B cell (primary cell): Measurements from ENCODE around the gene RASGRP2. TPM values are rescaled to one million over a fixed set of nuclear protein-coding genes. Genes with fewer than 3 reads are reported as not detected.
A peak's percentile ranks its signal among the peaks of the same experiment; 100 is the strongest.

Source experiments
- ATAC-seq: fragments of 200-7000 bp; cut with Tn5 transposase; one replicate; pipeline ENCODE4 v1.10.0; 2021; ENCODE audit warnings: low read depth, mild to moderate bottlenecking, moderate number of reproducible peaks, moderate library complexity
- CTCF ChIA-PET: fragments of 350-600 bp; sonication (Branson Sonifier 250); formaldehyde crosslinking; loops from one replicate; lab custom pipeline; 2021; ENCODE audit warnings: antibody characterized with exemption, inconsistent platforms; lab: Charles Lee
- POLR2A ChIA-PET: fragments of 350-600 bp; sonication (Branson Sonifier 250); formaldehyde crosslinking; loops from one replicate; lab custom pipeline; 2021; ENCODE audit warnings: antibody characterized with exemption; lab: Charles Lee
- DNase-seq: peaks from one replicate; pipeline ENCODE4 v3.0.0; 2013
- H2AFZ ChIP-seq: 2 replicates; pipeline ENCODE4 v1.6.1; 2012; ENCODE audit warnings: mild to moderate bottlenecking, low read depth, low read length; ENCODE audit not compliant: insufficient read depth, poor library complexity, severe bottlenecking
- H3K27ac ChIP-seq, 2 donors: 1 replicate in 1 of 2; 2 replicates in 1 of 2; pipeline ENCODE4 v1.5.1; 2012 to 2013; ENCODE audit warnings: low read length in 2 of 2, mild to moderate bottlenecking in 2 of 2, moderate library complexity in 1 of 2
- H3K27me3 ChIP-seq, 4 experiments: fragments of 200-600 bp in 1 of 4; sonication (generic) in 1 of 4; replicated peaks in 1 of 4; 1 replicate in 2 of 4; 2 replicates in 2 of 4; pipeline versions ENCODE4 v1.6.1 to v1.7.0; 2013 to 2016; ENCODE audit warnings: low read length in 3 of 4, mild to moderate bottlenecking in 2 of 4, mixed read lengths in 1 of 4, moderate library complexity in 1 of 4; ENCODE audit not compliant: insufficient read depth in 4 of 4, control insufficient read depth in 3 of 4; ENCODE audit errors: control extremely low read depth in 1 of 4
- H3K36me3 ChIP-seq, 2 experiments: replicated peaks in 1 of 2; 1 replicate in 1 of 2; 2 replicates in 1 of 2; pipeline versions ENCODE4 v1.6.1 to v1.7.1; 2013; ENCODE audit warnings: low read length in 1 of 2; ENCODE audit not compliant: insufficient read depth in 2 of 2, control insufficient read depth in 1 of 2; ENCODE audit errors: control extremely low read depth in 1 of 2, extremely low read depth in 1 of 2
- H3K4me1 ChIP-seq, 2 donors: fragments of 200-600 bp in 1 of 2; sonication (generic) in 1 of 2; 1 replicate in 1 of 2; 2 replicates in 1 of 2; pipeline versions ENCODE4 v1.5.1 to v1.6.1; 2013 to 2017; ENCODE audit warnings: low read length in 2 of 2; ENCODE audit not compliant: control insufficient read depth in 2 of 2, insufficient read depth in 2 of 2
- H3K4me2 ChIP-seq: replicated peaks from 2 replicates; pipeline ENCODE3; 2012; ENCODE audit warnings: mild to moderate bottlenecking, low read depth, low read length; ENCODE audit not compliant: poor library complexity, severe bottlenecking
- H3K4me3 ChIP-seq, 5 experiments: fragments of 200-600 bp in 1 of 5; sonication (generic) in 1 of 5; 1 replicate in 3 of 5; 2 replicates in 2 of 5; pipeline versions ENCODE4 v1.5.1 to v1.7.0; 2011 to 2016; ENCODE audit warnings: low read length in 4 of 5, mild to moderate bottlenecking in 4 of 5, low read depth in 2 of 5, control low read depth in 1 of 5, moderate library complexity in 1 of 5; ENCODE audit not compliant: insufficient read depth in 1 of 5; ENCODE audit errors: control extremely low read depth in 1 of 5, extremely low read depth in 1 of 5
- H3K79me2 ChIP-seq: fragments of 200-600 bp; sonication (generic); one replicate; pipeline ENCODE4 v1.6.0; 2016; ENCODE audit warnings: low read length; ENCODE audit not compliant: control insufficient read depth, insufficient read depth
- H3K9ac ChIP-seq: fragments of 200-600 bp; sonication (generic); 2 replicates; pipeline ENCODE4 v1.6.1; 2017; ENCODE audit warnings: mild to moderate bottlenecking, low read length, moderate library complexity
- H3K9me3 ChIP-seq, 3 donors: one replicate each; pipeline versions ENCODE4 v1.6.1 to v1.7.1; 2013; ENCODE audit warnings: low read length in 2 of 3; ENCODE audit not compliant: control insufficient read depth in 2 of 3, insufficient read depth in 1 of 3; ENCODE audit errors: control extremely low read depth in 1 of 3
- H4K20me1 ChIP-seq: 2 replicates; pipeline ENCODE4 v1.6.0; 2012; ENCODE audit warnings: mild to moderate bottlenecking, low read length; ENCODE audit not compliant: insufficient read depth, control insufficient read depth, poor library complexity, severe bottlenecking
- H3K27ac Mint-ChIP-seq: one replicate; pipeline ENCODE4 v1.8.0; 2021; ENCODE audit warnings: mixed read lengths
- H3K27me3 Mint-ChIP-seq: one replicate; pipeline ENCODE4 v1.8.0; 2021; ENCODE audit warnings: mixed read lengths
- H3K4me1 Mint-ChIP-seq: one replicate; pipeline ENCODE4 v1.8.0; 2021; ENCODE audit warnings: mixed read lengths
- H3K4me3 Mint-ChIP-seq: one replicate; pipeline ENCODE4 v1.8.0; 2021; ENCODE audit warnings: mixed read lengths
- H3K9me3 Mint-ChIP-seq: one replicate; pipeline ENCODE4 v1.8.0; 2022; ENCODE audit warnings: mixed read lengths; ENCODE audit not compliant: insufficient read depth
- CTCF ChIP-seq: fragments of 200-600 bp; IDR thresholded peaks from one replicate; pipeline ENCODE4 v1.8.0; 2022; ENCODE audit warnings: antibody characterized with exemption, mild to moderate bottlenecking
- EZH2 ChIP-seq: IDR thresholded peaks from 2 replicates; pipeline ENCODE4 v1.6.1; 2012; ENCODE audit warnings: borderline replicate concordance, low read depth, mild to moderate bottlenecking, moderate library complexity, low read length; ENCODE audit not compliant: insufficient read depth, poor library complexity, severe bottlenecking
- WGBS: methylation state at CpG from one replicate; pipeline ENCODE4 v1.1.5; 2013; ENCODE audit warnings: missing lambda C conversion rate; ENCODE audit not compliant: insufficient coverage; 5-methylcytosine and 5-hydroxymethylcytosine counted together
- intact Hi-C: fragments of 100-400 bp; cut with micrococcal nuclease; formaldehyde crosslinking; loops from one replicate; pipeline ENCODE4 v1.10.0; 2022
- polyA plus RNA-seq: library from polyadenylated mRNA; depleted of rRNA; stranded (reverse); fragments of >200 nt; gene quantifications from 2 replicates; pipeline ENCODE4 v1.2.3, GENCODE V29; 2012
- total RNA-seq, 2 donors: library from RNA; stranded (reverse); fragments of 120-200 nt in 1 of 2; gene quantifications; 1 replicate in 1 of 2; 2 replicates in 1 of 2; pipeline versions ENCODE4 v1.2.3 to v1.2.4, GENCODE V29; 2013 to 2022

RASGRP2 gene
- total and polyA plus RNA-seq, 2 donors (not counting 1 experiment from before 2014, with no cell fraction given) = 628 to 1,139 TPM

GRCh38 chr11:64721359-64721699, 22.6 kb downstream of the RASGRP2 start:
- Histone ChIP-seq H3K4me2 (no peak overlapping the region), H2AFZ (no peak overlapping the region), H3K4me3 (no peak overlapping the region), H3K9ac (no peak overlapping the region), H3K27me3 (peaks cover 0 to 56% (median 14%) of the 10 kb centered on the region in 4 experiments), H3K36me3 (peaks cover 0 to 3% of the 10 kb centered on the region in 2 experiments), H3K9me3 (peaks cover 0 to 2% (median 0%) of the 10 kb centered on the region in 3 donors), H3K79me2 (no peaks in the 10 kb centered on the region), H3K27ac (no peak overlapping the region), H3K4me1 (peaks cover 13 to 23% of the 10 kb centered on the region in 2 donors), H4K20me1 (peaks cover 26% of the 10 kb centered on the region)
- POLR2A ChIA-PET = no interaction called here
- no peak for TF ChIP-seq EZH2
- TF ChIP-seq CTCF = no peak
- no CpG with 5 or more reads among the region's 3 CpGs for WGBS
- CTCF ChIA-PET = interaction anchor here (3.2 kb wide), 1 partner anchor 33 kb away, joined by 15 read pairs; no protein-coding TSS in a partner anchor
- ATAC-seq (no peak), DNase-seq (no peak)
- intact Hi-C loops = loop anchor here (5.0 kb wide), 1 partner anchor 274 kb away; no protein-coding TSS in a partner anchor
- H3K4me1 Mint-ChIP-seq = peaks cover 24% of the 10 kb centered on the region
- H3K4me3 Mint-ChIP-seq = no peak overlapping the region
- H3K27ac Mint-ChIP-seq = no peak overlapping the region
- H3K9me3 Mint-ChIP-seq = no peaks in the 10 kb centered on the region
- H3K27me3 Mint-ChIP-seq = peaks cover 48% of the 10 kb centered on the region

GRCh38 chr11:64720640-64721358, 23.1 kb downstream of the RASGRP2 start:
- no peak overlapping the region for H3K4me3 Mint-ChIP-seq
- intact Hi-C loops = loop anchor here (5.0 kb wide), 1 partner anchor 273 kb away; no protein-coding TSS in a partner anchor

More at GRCh38 chr11:64720640-64721358, 23.1 kb downstream of the RASGRP2 start:
- peaks cover 13 to 23% of the 10 kb centered on the region in 2 donors for H3K4me1 ChIP-seq
- Mint-ChIP-seq H3K27ac (peak overlapping the region; percentile 28), H3K27me3 (peaks cover 53% of the 10 kb centered on the region), H3K9me3 (no peaks in the 10 kb centered on the region), H3K4me1 (peaks cover 24% of the 10 kb centered on the region)
- H3K27me3 ChIP-seq = peaks cover 0 to 60% (median 14%) of the 10 kb centered on the region in 4 experiments
- TF ChIP-seq EZH2 (no peak), CTCF (no peak)
- ChIA-PET CTCF (interaction anchor here (3.2 kb wide), 1 partner anchor 32 kb away, joined by 15 read pairs; no protein-coding TSS in a partner anchor), POLR2A (no interaction called here)
- WGBS = 93% methylated on average over 10 of the region's 12 CpGs
- no peaks in the 10 kb centered on the region for H3K36me3 ChIP-seq
- no peak overlapping the region for H3K4me3 ChIP-seq
- H4K20me1 ChIP-seq = peaks cover 22% of the 10 kb centered on the region
- no peak overlapping the region for H2AFZ ChIP-seq
- H3K4me2 ChIP-seq = no peak overlapping the region
- DNase-seq (no peak), ATAC-seq (no peak)
- no peak overlapping the region for H3K27ac ChIP-seq
- no peaks in the 10 kb centered on the region for H3K79me2 ChIP-seq
- peaks cover 0 to 3% (median 0%) of the 10 kb centered on the region in 3 donors for H3K9me3 ChIP-seq
- no peak overlapping the region for H3K9ac ChIP-seq
